SK-N-DZ (cell line): Measurements from ENCODE around the gene ANKRD34B.

Experiments used
- DNase-seq: peaks from one replicate; pipeline ENCODE4 v3.0.0-alpha.2; 2015; ENCODE audit warnings: low spot score
- small RNA-seq, 2 experiments: library from RNA; depleted of rRNA; stranded (forward); fragments of <200 nt; gene quantifications; one replicate each; pipeline ENCODE3, GENCODE V24; 2014

ANKRD34B gene

DNA sequence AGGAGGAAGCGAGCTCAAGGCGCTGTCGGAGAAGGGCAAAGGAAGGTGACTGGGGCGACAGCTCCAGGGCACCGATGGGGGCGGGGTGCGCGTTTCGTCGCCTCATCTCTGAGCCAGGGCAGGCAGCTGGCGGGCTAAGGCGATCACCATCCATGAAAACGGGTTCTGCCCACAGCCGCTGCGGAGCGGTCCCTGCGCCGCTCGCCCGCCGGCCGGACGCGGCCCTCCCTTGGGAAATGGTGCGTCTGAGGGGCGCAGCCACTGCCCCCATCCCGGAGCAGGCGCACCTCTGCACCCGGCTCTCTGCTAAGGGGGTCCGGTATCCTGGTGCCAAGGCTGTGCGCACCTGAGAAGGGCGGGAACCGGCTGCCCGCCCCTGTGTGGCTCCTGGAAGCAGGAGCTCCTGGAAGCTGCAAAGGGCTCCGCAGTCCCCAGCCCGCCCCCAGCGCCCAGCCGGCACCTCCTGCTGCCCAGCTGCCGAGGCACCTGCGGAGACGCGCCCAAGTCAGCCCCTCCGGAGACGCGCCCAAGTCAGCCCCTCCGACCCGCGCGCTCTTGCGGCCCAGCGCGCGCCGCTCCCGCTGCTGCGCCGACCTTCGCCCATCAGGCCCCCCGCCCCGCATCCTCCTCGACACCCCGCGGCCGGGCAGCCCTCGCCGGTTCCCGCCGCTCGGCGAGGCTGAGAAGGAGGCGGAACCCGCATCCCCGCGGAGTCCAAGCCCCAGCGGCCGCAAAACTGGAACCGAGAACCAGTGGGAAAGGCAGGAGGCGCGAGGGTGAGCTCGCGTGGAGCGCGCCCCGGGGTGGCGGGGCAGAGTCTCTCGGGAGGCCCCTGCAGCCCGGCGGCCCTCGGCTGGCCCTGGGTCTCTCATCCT is 757 bp downstream of the ANKRD34B start:
- DNase-seq, result no peak

DNA sequence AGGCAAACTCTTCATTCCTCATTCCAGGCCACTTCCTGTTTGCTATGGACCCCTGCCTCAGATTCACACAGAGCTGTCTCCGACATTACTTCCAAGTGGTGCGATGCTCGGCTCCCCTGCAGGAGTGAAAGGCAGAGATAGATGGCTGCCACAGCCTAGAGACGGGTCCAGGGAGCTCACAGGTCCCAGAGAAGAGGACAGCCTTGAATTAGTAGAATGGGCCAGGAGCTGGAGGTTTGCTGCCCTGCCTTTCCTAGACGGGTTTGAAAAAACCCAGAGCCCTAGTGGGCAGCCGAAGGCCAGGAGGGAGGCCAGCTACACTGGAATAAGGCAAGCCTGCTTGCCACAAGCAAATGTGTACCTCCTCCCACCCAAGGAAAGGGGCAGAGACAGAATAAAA is 1.8 kb downstream of the ANKRD34B start:
- DNase-seq, result no peak

DNA sequence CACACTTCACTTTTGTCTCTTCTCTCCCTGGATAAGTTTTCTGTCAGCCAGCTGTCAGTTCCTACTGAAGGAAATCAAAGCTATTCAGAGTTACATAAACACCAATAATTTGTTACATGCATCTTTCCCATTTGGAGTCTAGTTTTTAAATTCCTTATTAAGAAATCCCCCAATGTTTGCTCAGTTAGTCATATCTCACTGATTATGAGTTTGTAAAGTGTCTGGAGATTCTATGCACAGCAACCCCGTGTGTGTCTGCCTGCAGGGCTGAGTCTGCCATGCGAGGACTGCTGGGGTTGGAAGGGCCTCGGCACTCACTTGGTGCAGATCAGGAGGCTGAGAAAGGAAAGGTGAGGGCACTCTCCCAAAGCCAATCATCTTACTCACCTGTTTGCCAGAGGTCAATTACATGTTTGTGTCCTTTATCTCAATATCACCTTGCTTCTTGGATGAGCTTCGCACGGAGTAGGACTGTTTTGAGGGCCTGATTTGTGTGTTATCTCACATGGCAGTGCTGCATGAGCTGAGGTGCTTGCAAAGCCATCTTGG is 3.3 kb downstream of the ANKRD34B start:
- DNase-seq, result no peak

DNA sequence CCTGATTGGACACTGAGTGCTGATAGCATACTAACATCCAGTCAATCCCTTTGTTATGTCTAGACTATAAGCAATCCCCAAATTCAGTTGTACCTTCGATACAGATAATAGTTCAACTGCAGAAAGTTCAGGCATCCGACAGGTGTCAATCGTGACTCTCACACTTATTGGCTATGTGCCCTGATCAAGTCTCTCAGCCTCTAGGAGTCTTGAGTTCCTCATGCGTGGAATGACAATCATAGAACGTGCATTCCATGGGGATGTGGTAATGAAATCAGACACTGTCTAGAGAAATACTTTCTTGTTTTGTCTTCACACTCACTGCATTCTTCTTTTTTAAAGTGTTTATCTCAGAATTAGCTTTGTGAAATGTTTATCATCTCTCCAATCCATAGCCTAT is 4.8 kb downstream of the ANKRD34B start:
- no peak for DNase-seq

DNA sequence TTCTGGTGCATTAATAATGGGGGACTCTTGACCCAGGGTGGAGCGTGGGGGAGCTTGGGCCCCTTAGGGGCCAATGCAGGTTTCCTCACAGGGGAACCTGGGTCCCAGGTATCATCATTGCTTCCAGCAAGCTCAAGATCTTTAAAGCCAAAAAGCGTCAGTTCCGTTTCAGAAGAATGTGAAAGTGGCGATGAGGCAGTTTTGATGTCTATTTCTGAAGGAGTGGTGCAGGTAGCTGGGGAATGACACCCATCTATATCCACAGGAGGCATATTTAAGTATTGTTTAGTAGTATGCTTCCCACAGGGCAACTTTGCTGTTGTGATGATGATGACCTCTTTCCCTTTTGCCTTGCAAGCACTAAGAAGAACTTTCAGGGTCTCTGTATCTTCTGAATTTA is 10.8 kb downstream of the ANKRD34B start:
- no peak for DNase-seq

DNA sequence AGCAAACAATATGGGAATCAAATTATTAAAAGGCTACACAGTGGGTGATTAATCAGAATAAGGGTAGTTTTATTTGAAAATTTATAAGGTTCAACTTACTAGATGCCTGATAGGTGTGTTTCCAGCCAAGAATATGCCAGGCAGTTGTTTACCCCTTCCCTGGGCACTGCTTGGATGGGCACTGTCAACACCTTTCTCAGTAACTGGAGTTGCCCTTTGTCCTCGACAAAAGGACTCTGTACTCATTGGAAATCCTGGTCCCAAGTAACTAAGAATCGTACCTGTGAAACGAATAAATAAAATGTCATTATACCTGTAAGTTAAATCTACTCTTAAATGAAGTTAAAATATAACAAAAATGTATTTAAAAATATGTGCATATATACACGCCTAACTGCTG is 15.0 kb downstream of the ANKRD34B start:
- no peak for DNase-seq

DNA sequence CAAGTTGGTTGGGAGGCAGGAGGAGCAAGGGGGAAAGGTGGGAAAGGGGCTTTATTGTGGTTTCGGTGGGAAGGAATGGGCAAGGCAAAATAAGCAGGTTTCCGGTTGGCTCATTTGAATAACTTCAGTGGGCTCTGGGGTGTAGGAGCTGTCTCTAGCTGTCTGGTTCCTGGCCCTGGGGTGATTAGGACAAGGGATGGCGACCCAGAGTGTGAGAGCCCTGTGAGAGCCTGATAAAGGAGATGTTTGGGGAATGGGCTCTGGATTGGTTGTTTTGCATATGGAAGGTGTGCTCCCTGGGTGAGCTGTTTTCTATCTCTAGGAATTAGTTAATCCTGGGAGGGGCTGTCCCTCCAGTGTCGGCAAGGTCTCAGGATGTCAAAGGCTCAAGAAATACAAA is 15.4 kb downstream of the ANKRD34B start:
- DNase-seq, result no peak

DNA sequence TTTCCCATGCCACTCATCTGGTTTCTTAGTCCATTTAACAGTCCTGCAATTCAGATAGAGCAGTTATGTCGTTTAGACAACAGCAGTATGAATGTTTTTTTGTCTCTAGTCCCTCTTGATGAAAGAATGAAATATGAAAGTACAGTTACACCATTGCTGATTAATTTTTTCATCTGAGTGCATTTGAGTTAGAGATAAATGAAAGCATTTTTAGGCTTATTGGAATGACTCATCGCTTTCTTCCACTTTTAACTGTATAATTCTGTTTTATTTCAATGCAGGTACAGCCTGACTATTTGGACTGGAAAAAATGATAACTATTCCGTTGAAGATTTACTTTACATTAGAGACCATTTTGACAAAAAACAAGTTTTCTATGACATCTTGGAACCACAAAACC is 28.7 kb downstream of the ANKRD34B start:
- DNase-seq, result no peak

DNA sequence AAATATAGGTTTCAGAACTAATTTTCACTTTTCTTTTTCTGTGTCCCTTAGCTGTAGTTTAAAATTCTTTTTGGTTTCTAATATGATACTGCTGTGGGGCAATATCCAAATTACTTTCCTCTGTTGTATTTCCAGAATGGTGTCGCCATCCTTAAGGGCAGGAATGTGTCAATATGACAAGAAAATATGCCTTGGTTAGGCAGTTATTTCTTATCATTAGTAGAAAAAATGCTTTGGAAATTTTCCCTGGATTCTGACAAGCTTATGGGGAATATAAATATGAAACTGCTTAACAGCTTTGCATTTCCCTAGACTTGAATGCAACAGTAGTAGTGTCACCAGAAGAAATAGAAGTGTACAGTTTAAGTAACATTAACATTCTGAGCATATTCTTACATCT is 29.4 kb downstream of the ANKRD34B start:
- no peak for DNase-seq

DNA sequence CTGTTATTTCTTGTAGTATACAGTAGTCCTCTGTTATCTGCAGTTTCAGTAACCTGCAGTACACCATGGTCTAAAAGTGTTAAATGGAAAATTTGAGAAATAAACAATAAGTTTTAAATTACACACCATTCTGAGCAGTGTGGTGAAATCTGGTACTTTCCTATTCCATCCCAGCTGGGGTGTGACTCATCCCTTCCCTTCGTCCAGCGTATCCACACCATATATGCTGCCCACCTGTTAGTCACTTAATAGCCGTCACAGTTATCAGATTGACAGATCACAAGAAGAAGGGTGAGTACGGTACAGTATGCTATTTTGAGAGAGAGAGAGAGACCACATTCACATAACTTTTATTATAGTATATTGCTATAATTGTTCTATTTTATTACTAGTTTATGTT is 53.3 kb downstream of the ANKRD34B start:
- no peak for DNase-seq

DNA sequence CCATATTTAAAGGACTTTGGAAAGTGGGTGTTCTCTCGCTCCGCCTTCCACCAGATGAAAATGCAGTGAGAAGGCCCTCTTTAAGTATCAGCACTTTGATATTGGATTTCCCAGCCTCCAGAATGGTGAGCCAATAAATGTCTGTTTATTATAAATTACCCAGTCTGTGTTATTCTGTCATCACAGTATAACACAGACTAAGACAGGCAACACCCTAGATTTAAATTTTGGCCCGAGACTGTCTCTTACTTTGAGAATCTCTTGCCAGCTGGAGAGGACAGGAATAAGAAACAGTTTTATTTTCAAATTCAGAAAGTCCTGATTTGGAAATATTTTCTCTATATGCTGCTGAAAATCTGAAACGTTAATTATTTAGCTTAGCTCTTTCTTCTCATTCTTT is 60.7 kb downstream of the ANKRD34B start:
- DNase-seq, result no peak

DNA sequence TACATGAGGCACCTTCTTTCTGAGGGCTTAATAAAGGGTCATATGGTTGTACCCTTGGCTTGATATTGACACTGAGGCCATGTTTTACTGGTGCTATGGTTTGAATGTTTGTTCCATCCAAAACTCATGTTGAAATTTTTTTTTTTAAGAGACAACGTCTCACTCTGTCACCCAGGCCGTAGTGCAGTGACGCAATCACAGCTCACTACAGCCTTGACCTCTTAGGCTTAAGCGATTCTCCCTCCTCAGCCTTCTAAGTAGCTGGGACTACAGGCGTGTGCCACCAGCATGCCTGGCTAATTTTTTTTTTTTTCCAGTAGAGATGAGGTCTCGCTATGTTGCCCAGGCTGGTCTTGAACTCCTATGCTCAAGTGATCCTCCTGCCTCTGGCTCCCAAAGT is 61.2 kb downstream of the ANKRD34B start:
- no peak for DNase-seq

DNA sequence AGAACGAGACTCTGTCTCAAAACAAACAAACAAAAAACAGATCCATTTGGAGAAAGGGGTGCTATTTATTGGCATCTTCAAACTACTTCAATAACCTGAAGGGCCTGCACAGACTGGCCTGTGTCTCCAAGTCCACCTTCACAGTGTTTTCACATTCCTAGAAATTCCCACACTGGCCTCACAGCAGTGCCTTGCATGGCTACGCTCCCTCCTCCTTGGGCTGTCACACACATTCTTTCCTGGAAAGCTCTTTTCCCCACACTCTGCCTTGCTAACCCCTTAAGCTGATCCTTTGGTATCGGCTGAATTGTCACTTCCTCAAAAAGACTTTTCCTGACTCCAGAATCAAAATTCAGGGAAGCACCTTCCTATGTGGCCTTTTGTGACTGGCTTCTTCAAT is 62.4 kb downstream of the ANKRD34B start:
- no peak for DNase-seq

Small RNAs within 50 kb of the gene (small RNA-seq; reads per million reads assigned to genes)
- gene DBIP2, result 0 to 0.04 reads per million in 2 experiments
